ENCODE data around the gene EP400. TPM values are rescaled to one million over a fixed set of nuclear protein-coding genes. Genes with fewer than 3 reads are reported as not detected.

Gene EP400
- total RNA-seq, 1 experiment from 2014 or later: 61.7 TPM

- no peak overlapping the region for H4K5ac ChIP-seq (ENCODE audit: insufficient read length, low read depth, low read length)
- H2BK5ac ChIP-seq (ENCODE audit: insufficient read length, low read length): no peak overlapping the region
- no peaks in the 10 kb centered on the region for H3K9me3 ChIP-seq (ENCODE audit: control insufficient read depth, low read depth, low read length)
- H2BK12ac ChIP-seq (ENCODE audit: insufficient read length, low read depth, low read length): no peak overlapping the region
- Mint-ChIP-seq H3K27me3 (ENCODE audit: low read depth) (no peaks in the 10 kb centered on the region), H3K4me1 (0 out of 4 replicates have a peak, but pooled peaks cover 0 to 2% of the 10 kb centered on the region in 2 experiments), H3K36me3 (ENCODE audit: insufficient read depth in 1 of 3, low read depth in 3 of 3) (peaks cover 6 to 51% (median 41%) of the 10 kb centered on the region in 3 experiments; a peak in 6 of 7 replicates), H3K27ac (peak overlapping the region in 1 of 3 experiments; percentile 35; a peak in 1 of 7 replicates), H3K4me3 (no peak overlapping the region), H3K9me3 (no peaks in the 10 kb centered on the region)
- H3T11ph ChIP-seq (ENCODE audit: low read length): no peak overlapping the region
- no CpG with 5 or more reads among the region's 36 CpGs for WGBS (ENCODE audit: extremely low coverage, insufficient read length, low lambda C conversion rate)
- no peak overlapping the region for H3K4ac ChIP-seq (ENCODE audit: low read depth, low read length)
- H4K91ac ChIP-seq (ENCODE audit: insufficient read length, low read depth, low read length): no peak overlapping the region
- no peak overlapping the region for H3K14ac ChIP-seq (ENCODE audit: insufficient read depth, low read length)
- no peaks in the 10 kb centered on the region for H3K79me2 ChIP-seq (ENCODE audit: insufficient read depth, low read length)
- H3K23ac ChIP-seq (ENCODE audit: insufficient read length, low read depth, low read length): no peak overlapping the region
- no peak overlapping the region for H2AFZ ChIP-seq (ENCODE audit: low read length)
- no peaks in the 10 kb centered on the region for H3K4me1 ChIP-seq (ENCODE audit: insufficient read depth, low read length)
- no peaks in the 10 kb centered on the region for H3K23me2 ChIP-seq (ENCODE audit: insufficient read length, low read depth, low read length, poor library complexity, severe bottlenecking)
- H3K27me3 ChIP-seq (ENCODE audit: insufficient read depth, low read length): no peaks in the 10 kb centered on the region
- H2BK15ac ChIP-seq (ENCODE audit: low read depth, low read length): no peak overlapping the region
- H3K56ac ChIP-seq (ENCODE audit: insufficient read length, low read depth, low read length): no peak overlapping the region
- no peak overlapping the region for H2AK5ac ChIP-seq (ENCODE audit: insufficient read length, low read length)
- H3K27ac ChIP-seq (ENCODE audit: insufficient read length, low read depth, low read length): no peak overlapping the region
- no peak overlapping the region for H3K9ac ChIP-seq (ENCODE audit: extremely low read depth, insufficient read length, low read length)
- H4K8ac ChIP-seq (replicated peaks; ENCODE audit: insufficient read length, low read depth, low read length): no peak overlapping the region
- H2BK120ac ChIP-seq (ENCODE audit: low read depth, low read length, poor library complexity, severe bottlenecking): no peak overlapping the region
- peaks cover 3% of the 10 kb centered on the region for H4K20me1 ChIP-seq (ENCODE audit: control insufficient read depth, insufficient read depth, insufficient read length)
- no peak for TF ChIP-seq CTCF (conservative IDR thresholded peaks at IDR 0.05)
- no peak overlapping the region for H3K18ac ChIP-seq (ENCODE audit: insufficient read length, low read depth, low read length)
- no peaks in the 10 kb centered on the region for H3K79me1 ChIP-seq (ENCODE audit: insufficient read depth, low read depth, low read length, poor library complexity, severe bottlenecking)
- no peak overlapping the region for H3K4me2 ChIP-seq (ENCODE audit: insufficient read depth, insufficient read length, low read length)
- no peak overlapping the region for H2BK20ac ChIP-seq (ENCODE audit: low read depth, low read length, poor library complexity, severe bottlenecking)
- DNase-seq: no peak
Observed at GRCh38 chr12:131916306-131917138, 33.2 kb upstream of the EP400 start.
